Activated T-cell treated with anti-CD3 and anti-CD28 coated beads, Interleukin-2, amount 50 U/mL, for 24 hours (primary cell): ENCODE results near the gene NANOS1.

Experiments used
- DNase-seq: peaks from one replicate; pipeline ENCODE4 v3.0.0-alpha.2; 2020
- H3K27ac Mint-ChIP-seq: 2 replicates; pipeline ENCODE4 v1.8.0; 2020; ENCODE audit warnings: mild to moderate bottlenecking, mixed read lengths
- H3K27me3 Mint-ChIP-seq: 2 replicates; pipeline ENCODE4 v1.8.0; 2020; ENCODE audit warnings: mixed read lengths
- H3K36me3 Mint-ChIP-seq: 2 replicates; pipeline ENCODE4 v1.8.0; 2020; ENCODE audit warnings: low read depth, mixed read lengths
- H3K4me1 Mint-ChIP-seq: 2 replicates; pipeline ENCODE4 v1.8.0; 2020; ENCODE audit warnings: low read depth, mixed read lengths
- H3K4me3 Mint-ChIP-seq: 2 replicates; pipeline ENCODE4 v1.8.0; 2020; ENCODE audit warnings: mild to moderate bottlenecking, moderate library complexity, mixed read lengths
- H3K9me3 Mint-ChIP-seq: 2 replicates; pipeline ENCODE4 v1.8.0; 2020; ENCODE audit warnings: mixed read lengths

Gene NANOS1, protein sequence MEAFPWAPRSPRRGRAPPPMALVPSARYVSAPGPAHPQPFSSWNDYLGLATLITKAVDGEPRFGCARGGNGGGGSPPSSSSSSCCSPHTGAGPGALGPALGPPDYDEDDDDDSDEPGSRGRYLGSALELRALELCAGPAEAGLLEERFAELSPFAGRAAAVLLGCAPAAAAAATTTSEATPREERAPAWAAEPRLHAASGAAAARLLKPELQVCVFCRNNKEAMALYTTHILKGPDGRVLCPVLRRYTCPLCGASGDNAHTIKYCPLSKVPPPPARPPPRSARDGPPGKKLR

DNA sequence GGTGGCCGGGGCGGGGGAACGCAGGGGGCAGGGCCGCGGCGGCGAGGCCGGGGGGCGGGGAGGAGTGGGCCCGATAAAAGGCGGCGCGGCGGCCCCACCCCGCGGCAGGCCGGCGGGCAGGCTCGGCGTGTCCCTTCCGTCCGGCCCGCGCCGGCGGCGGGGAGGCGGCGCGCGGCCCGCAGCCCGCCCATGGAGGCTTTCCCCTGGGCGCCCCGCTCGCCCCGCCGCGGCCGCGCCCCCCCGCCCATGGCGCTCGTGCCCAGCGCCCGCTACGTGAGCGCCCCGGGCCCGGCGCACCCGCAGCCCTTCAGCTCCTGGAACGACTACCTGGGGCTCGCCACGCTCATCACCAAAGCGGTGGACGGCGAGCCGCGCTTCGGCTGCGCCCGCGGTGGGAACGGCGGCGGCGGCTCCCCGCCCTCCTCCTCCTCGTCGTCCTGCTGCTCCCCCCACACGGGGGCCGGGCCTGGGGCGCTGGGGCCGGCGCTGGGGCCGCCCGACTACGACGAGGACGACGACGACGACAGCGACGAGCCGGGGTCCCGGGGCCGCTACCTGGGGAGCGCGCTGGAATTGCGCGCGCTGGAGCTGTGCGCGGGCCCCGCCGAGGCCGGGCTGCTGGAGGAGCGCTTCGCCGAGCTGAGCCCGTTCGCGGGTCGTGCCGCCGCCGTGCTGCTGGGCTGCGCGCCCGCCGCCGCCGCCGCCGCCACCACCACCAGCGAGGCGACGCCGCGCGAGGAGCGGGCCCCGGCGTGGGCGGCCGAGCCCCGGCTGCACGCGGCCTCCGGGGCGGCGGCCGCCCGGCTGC, at the start of gene NANOS1:
Gene NANOS1, plus strand, starts transcription at position 102 of the 808 bp plus-strand sequence. Its CDS starts 88 bp downstream, at position 190.
- peak within 1 kb of the TSS; percentile 52 for H3K27ac Mint-ChIP-seq
- H3K9me3 Mint-ChIP-seq, result no peaks in the 10 kb centered on the region
- H3K4me1 Mint-ChIP-seq, result peaks cover 26% of the 10 kb centered on the region
- peaks cover 4% of the 10 kb centered on the region for H3K27me3 Mint-ChIP-seq
- H3K36me3 Mint-ChIP-seq, result peaks cover 33% of the 10 kb centered on the region
- peak within 1 kb of the TSS; percentile 62 for H3K4me3 Mint-ChIP-seq
- peak; percentile 71 for DNase-seq

GRCh38 chr10:118980135-118980865, 49.2 kb upstream of the NANOS1 start:
- no peak for DNase-seq
- H3K27me3 Mint-ChIP-seq, result peaks cover 21% of the 10 kb centered on the region
- H3K36me3 Mint-ChIP-seq, result peaks cover 3% of the 10 kb centered on the region
- no peaks in the 10 kb centered on the region for H3K4me1 Mint-ChIP-seq
- no peak overlapping the region for H3K27ac Mint-ChIP-seq
- no peak overlapping the region for H3K4me3 Mint-ChIP-seq
- peaks cover 5% of the 10 kb centered on the region for H3K9me3 Mint-ChIP-seq

- Mint-ChIP-seq H3K27ac (no peak overlapping the region), H3K27me3 (peaks cover 21% of the 10 kb centered on the region), H3K4me3 (no peak overlapping the region), H3K9me3 (peaks cover 8% of the 10 kb centered on the region), H3K36me3 (peaks cover 6% of the 10 kb centered on the region), H3K4me1 (no peaks in the 10 kb centered on the region)
- DNase-seq, result no peak
Observed at GRCh38 chr10:118980870-118981269, 48.6 kb upstream of the NANOS1 start.

DNA sequence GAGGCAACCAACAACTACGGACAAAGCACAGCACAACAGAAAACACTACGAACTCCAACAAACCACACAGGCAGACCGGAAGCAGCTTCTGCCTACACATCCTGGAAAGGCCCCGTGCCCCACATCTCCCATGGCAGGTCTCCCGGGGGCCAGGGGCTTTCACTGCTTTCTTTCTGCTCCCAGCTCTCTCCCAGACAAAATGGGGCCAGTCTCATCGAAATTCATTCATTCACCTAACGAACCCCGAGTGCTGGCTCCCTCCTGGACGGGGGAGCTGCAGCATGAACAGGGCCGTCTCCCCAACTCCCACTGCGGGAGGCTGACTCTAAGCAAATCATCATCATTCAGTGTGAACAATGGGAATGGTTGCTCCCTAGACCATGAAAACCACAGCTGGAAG, 47.6 kb upstream of the NANOS1 start:
- Mint-ChIP-seq H3K4me1 (peaks cover 1% of the 10 kb centered on the region), H3K9me3 (peaks cover 8% of the 10 kb centered on the region), H3K4me3 (no peak overlapping the region), H3K36me3 (peaks cover 6% of the 10 kb centered on the region), H3K27ac (no peak overlapping the region), H3K27me3 (peaks cover 21% of the 10 kb centered on the region)
- no peak for DNase-seq

- no peak for DNase-seq
- Mint-ChIP-seq H3K27ac (no peak overlapping the region), H3K27me3 (peaks cover 21% of the 10 kb centered on the region), H3K4me3 (no peak overlapping the region), H3K9me3 (peaks cover 8% of the 10 kb centered on the region), H3K4me1 (peaks cover 6% of the 10 kb centered on the region), H3K36me3 (peaks cover 6% of the 10 kb centered on the region)
Observed at GRCh38 chr10:118982366-118982765, 47.1 kb upstream of the NANOS1 start.

- Mint-ChIP-seq H3K9me3 (peaks cover 8% of the 10 kb centered on the region), H3K4me1 (peaks cover 11% of the 10 kb centered on the region), H3K4me3 (no peak overlapping the region), H3K27ac (no peak overlapping the region), H3K36me3 (peaks cover 6% of the 10 kb centered on the region), H3K27me3 (peaks cover 24% of the 10 kb centered on the region)
- DNase-seq, result no peak
Observed at GRCh38 chr10:118983263-118983662, 46.3 kb upstream of the NANOS1 start.

GRCh38 chr10:118985576-118985975, 43.9 kb upstream of the NANOS1 start:
- Mint-ChIP-seq H3K4me1 (peaks cover 11% of the 10 kb centered on the region), H3K4me3 (no peak overlapping the region), H3K9me3 (peaks cover 9% of the 10 kb centered on the region), H3K27ac (no peak overlapping the region), H3K27me3 (peaks cover 13% of the 10 kb centered on the region), H3K36me3 (peaks cover 6% of the 10 kb centered on the region)
- DNase-seq, result no peak

GRCh38 chr10:118986815-118987790, 42.4 kb upstream of the NANOS1 start:
- no peak for DNase-seq
- Mint-ChIP-seq H3K4me1 (peaks cover 11% of the 10 kb centered on the region), H3K36me3 (peaks cover 6% of the 10 kb centered on the region), H3K9me3 (peaks cover 9% of the 10 kb centered on the region), H3K4me3 (no peak overlapping the region), H3K27me3 (peaks cover 9% of the 10 kb centered on the region), H3K27ac (peak overlapping the region; percentile 59)

- no peak for DNase-seq
- peaks cover 11% of the 10 kb centered on the region for H3K4me1 Mint-ChIP-seq
- peaks cover 6% of the 10 kb centered on the region for H3K27me3 Mint-ChIP-seq
- peaks cover 5% of the 10 kb centered on the region for H3K9me3 Mint-ChIP-seq
- H3K4me3 Mint-ChIP-seq, result no peak overlapping the region
- peaks cover 4% of the 10 kb centered on the region for H3K36me3 Mint-ChIP-seq
- no peak overlapping the region for H3K27ac Mint-ChIP-seq
Observed at GRCh38 chr10:118990326-118990725, 39.2 kb upstream of the NANOS1 start.

DNA sequence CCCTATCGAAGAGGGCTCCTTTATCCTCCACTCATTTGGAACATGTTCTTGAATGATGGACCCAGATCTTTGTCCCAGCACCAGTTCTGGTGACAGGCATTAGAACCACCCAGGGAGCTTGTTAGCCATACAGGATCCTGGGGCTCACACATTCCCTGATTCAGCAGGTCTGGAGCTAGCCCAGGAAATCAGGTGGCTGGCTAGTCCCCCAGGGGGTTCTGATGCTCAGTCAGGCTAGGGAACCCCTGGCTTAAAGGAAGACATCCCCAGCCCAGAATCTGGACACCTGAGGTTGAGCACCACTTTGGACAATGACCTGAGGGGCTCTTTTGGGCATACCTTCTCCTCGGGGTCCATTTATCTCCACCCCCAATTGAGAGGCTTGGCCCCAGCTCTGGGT, 37.0 kb upstream of the NANOS1 start:
- Mint-ChIP-seq H3K4me1 (peaks cover 4% of the 10 kb centered on the region), H3K27me3 (peaks cover 6% of the 10 kb centered on the region), H3K4me3 (no peak overlapping the region), H3K36me3 (no peaks in the 10 kb centered on the region), H3K27ac (no peak overlapping the region), H3K9me3 (peaks cover 2% of the 10 kb centered on the region)
- no peak for DNase-seq

DNA sequence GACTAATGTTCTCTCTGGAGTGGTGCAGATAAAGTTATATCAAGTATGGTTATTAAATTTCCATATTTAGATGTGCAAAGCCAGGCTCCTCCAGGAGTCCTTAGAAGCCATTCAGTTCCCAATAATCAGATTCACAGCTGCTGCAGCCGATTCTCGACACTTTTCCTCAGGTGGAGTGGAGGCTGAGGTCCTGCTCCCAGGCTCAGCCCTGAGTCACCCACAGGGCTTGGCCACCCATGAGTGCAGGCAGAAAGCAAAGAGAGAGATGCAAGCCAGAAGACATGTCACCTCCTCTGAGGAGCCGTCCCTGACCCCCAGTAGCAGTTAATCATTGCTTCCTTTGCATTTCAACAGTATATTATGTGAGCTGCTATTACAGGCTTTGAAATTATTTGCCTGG, 36.3 kb upstream of the NANOS1 start:
- Mint-ChIP-seq H3K4me1 (no peaks in the 10 kb centered on the region), H3K4me3 (no peak overlapping the region), H3K27me3 (peaks cover 3% of the 10 kb centered on the region), H3K36me3 (no peaks in the 10 kb centered on the region), H3K9me3 (peaks cover 2% of the 10 kb centered on the region), H3K27ac (no peak overlapping the region)
- DNase-seq, result no peak

GRCh38 chr10:118994321-118994720, 35.2 kb upstream of the NANOS1 start:
- H3K4me3 Mint-ChIP-seq, result no peak overlapping the region

GRCh38 chr10:118995739-118996138, 33.8 kb upstream of the NANOS1 start:
- no peak for DNase-seq
- Mint-ChIP-seq H3K36me3 (no peaks in the 10 kb centered on the region), H3K27ac (no peak overlapping the region), H3K4me1 (no peaks in the 10 kb centered on the region), H3K27me3 (peaks cover 9% of the 10 kb centered on the region), H3K4me3 (no peak overlapping the region), H3K9me3 (no peaks in the 10 kb centered on the region)

More at GRCh38 chr10:118994321-118994720, 35.2 kb upstream of the NANOS1 start:
- Mint-ChIP-seq H3K27me3 (peaks cover 8% of the 10 kb centered on the region), H3K9me3 (no peaks in the 10 kb centered on the region), H3K36me3 (no peaks in the 10 kb centered on the region), H3K4me1 (no peaks in the 10 kb centered on the region), H3K27ac (no peak overlapping the region)
- no peak for DNase-seq

- H3K27ac Mint-ChIP-seq, result no peak overlapping the region
- no peaks in the 10 kb centered on the region for H3K9me3 Mint-ChIP-seq
- no peak overlapping the region for H3K4me3 Mint-ChIP-seq
- peaks cover 17% of the 10 kb centered on the region for H3K27me3 Mint-ChIP-seq
- no peaks in the 10 kb centered on the region for H3K36me3 Mint-ChIP-seq
- no peak for DNase-seq
- no peaks in the 10 kb centered on the region for H3K4me1 Mint-ChIP-seq
Observed at GRCh38 chr10:118997379-118997778, 32.1 kb upstream of the NANOS1 start.
